Measurements from ENCODE around the gene LARGE2. TPM values are rescaled to one million over a fixed set of nuclear protein-coding genes. Genes with fewer than 3 reads are reported as not detected.
A peak's percentile ranks its signal among the peaks of the same experiment; 100 is the strongest.

The LARGE2 gene
- total and polyA plus RNA-seq, 2 experiments from 2014 or later, result 89.8 to 107 TPM

- Histone ChIP-seq H3K4me1 (ENCODE audit: insufficient read depth) (no peaks in the 10 kb centered on the region), H2AFZ (no peak overlapping the region), H3F3A (replicated peaks; ENCODE audit: low read depth) (0 out of 2 replicates have a peak, but pooled peaks cover 3% of the 10 kb centered on the region), H3K4me2 (no peak overlapping the region), H3K36me3 (ENCODE audit: insufficient read depth) (peaks cover 13% of the 10 kb centered on the region), H4K20me1 (replicated peaks; ENCODE audit: insufficient read depth) (no peaks in the 10 kb centered on the region), H3K79me2 (replicated peaks; ENCODE audit: insufficient read depth) (no peaks in the 10 kb centered on the region), H3K27ac (ENCODE audit: low read depth) (0 out of 2 replicates have a peak overlapping the region, but pooled peaks have one; percentile 26), H3K27me3 (ENCODE audit: insufficient read depth) (no peaks in the 10 kb centered on the region), H3K9me2 (ENCODE audit: insufficient read depth) (no peaks in the 10 kb centered on the region), H3K4me3 (no peak overlapping the region)
- TF ChIP-seq CREB1 (CRISPR knock-in tag; IDR thresholded peaks at IDR 0.05; ENCODE audit: low read depth) (no peak), STAT1 (IDR thresholded peaks at IDR 0.05; ENCODE audit: unreplicated experiment) (no peak), ZNF462 (CRISPR knock-in tag; IDR thresholded peaks at IDR 0.05) (no peak), REST (IDR thresholded peaks at IDR 0.05; ENCODE audit: unreplicated experiment) (no peak), CTCF (conservative IDR thresholded peaks at IDR 0.05; ENCODE audit: low read depth in 2 of 2) (no peak), EZH2 (IDR thresholded peaks at IDR 0.05; ENCODE audit: low read depth, unreplicated experiment) (no peak), ETS1 (IDR thresholded peaks at IDR 0.05) (no peak), JUNB (IDR thresholded peaks at IDR 0.05; ENCODE audit: unreplicated experiment) (no peak), NANOG (IDR thresholded peaks at IDR 0.05; ENCODE audit: borderline replicate concordance) (no peak), POLR2AphosphoS5 (IDR thresholded peaks at IDR 0.05; ENCODE audit: low read depth) (no peak), ZNF331 (CRISPR knock-in tag; IDR thresholded peaks at IDR 0.05; ENCODE audit: low read depth) (no peak), EZH2phosphoT487 (IDR thresholded peaks at IDR 0.05; ENCODE audit: unreplicated experiment) (no peak), ZNF114 (CRISPR knock-in tag; IDR thresholded peaks at IDR 0.05) (no peak)
- Mint-ChIP-seq H3K4me1 (no peaks in the 10 kb centered on the region), H3K9me3 (no peaks in the 10 kb centered on the region), H3K27me3 (ENCODE audit: insufficient read depth, low read depth, poor library complexity) (no peaks in the 10 kb centered on the region), H3K27ac (no peak overlapping the region), H3K36me3 (ENCODE audit: low read depth) (peaks cover 14% of the 10 kb centered on the region; the same call in 2 of the 3 replicates), H3K4me3 (no peak overlapping the region)
- ATAC-seq (no peak), DNase-seq (ENCODE audit: low spot score) (no peak)
These were observed 25.9 kb downstream of the LARGE2 start for GRCh38 chr11:45948356-45948755.
